Lower lobe of right lung (tissue), 2 donors: ENCODE results near the gene PRKAR2B. TPM values are rescaled to one million over a fixed set of nuclear protein-coding genes. Genes with fewer than 3 reads are reported as not detected.
"Not testable (repeated sequence)": the region's sequence is repeated elsewhere in the genome, so short reads cannot be mapped to it uniquely, and the experiment has no call there.

Experiments used
- ATAC-seq, 2 donors: fragments of 200-7000 bp; cut with Tn5 transposase; one replicate each; pipeline ENCODE4 v1.9.1; 2020 to 2022; ENCODE audit warnings: mild to moderate bottlenecking in 2 of 2, moderate library complexity in 2 of 2
- DNase-seq: peaks from one replicate; pipeline ENCODE4 v3.0.0-alpha.2; 2020
- H3K27ac ChIP-seq: fragments of 200-600 bp; one replicate; pipeline ENCODE4 v1.8.0; 2022
- H3K27me3 ChIP-seq: fragments of 200-600 bp; one replicate; pipeline ENCODE4 v1.8.0; 2022; ENCODE audit warnings: low read depth
- H3K36me3 ChIP-seq: fragments of 200-600 bp; one replicate; pipeline ENCODE4 v1.8.0; 2022; ENCODE audit warnings: mild to moderate bottlenecking
- H3K4me1 ChIP-seq: fragments of 200-600 bp; one replicate; pipeline ENCODE4 v1.8.0; 2022
- H3K4me3 ChIP-seq: fragments of 200-600 bp; one replicate; pipeline ENCODE4 v1.8.0; 2022; ENCODE audit warnings: mild to moderate bottlenecking
- H3K9me3 ChIP-seq: fragments of 200-600 bp; one replicate; pipeline ENCODE4 v1.8.0; 2022
- CTCF ChIP-seq: fragments of 200-600 bp; IDR thresholded peaks from one replicate; pipeline ENCODE4 v1.8.0; 2022; ENCODE audit warnings: antibody characterized with exemption, mild to moderate bottlenecking
- intact Hi-C: fragments of 100-400 bp; cut with DNase I; formaldehyde crosslinking; loops from one replicate; pipeline ENCODE4 v1.11.0; 2022
- total RNA-seq: library from RNA; stranded (reverse); fragmentation: NEBNext Ultra II Directional; extraction: Animal tissue kit (Norgen Biotek cat#: 25700); gene quantifications from one replicate; pipeline ENCODE4 v1.2.1, GENCODE V29; 2021
- donor health status: DM: no; HTN: yes; CAD: no; lungs with severe emphysema.

PRKAR2B gene
- total RNA-seq, 1 donor from 2014 or later, result 10.3 TPM

GRCh38 chr7:107049971-107050532 is 5.5 kb downstream of the PRKAR2B start:
- intact Hi-C loops, result no loop called here
- peaks cover 13% of the 10 kb centered on the region for H3K4me1 ChIP-seq
- H3K4me3 ChIP-seq, result no peak overlapping the region
- ATAC-seq (no peak), DNase-seq (no peak)
- TF ChIP-seq CTCF, result no peak
- H3K9me3 ChIP-seq, result no peaks in the 10 kb centered on the region
- H3K27me3 ChIP-seq, result peaks cover 5% of the 10 kb centered on the region
- no peak overlapping the region for H3K27ac ChIP-seq
- no peaks in the 10 kb centered on the region for H3K36me3 ChIP-seq

- intact Hi-C loops, result no loop called here
- ATAC-seq (no peak), DNase-seq (no peak)
- no peaks in the 10 kb centered on the region for H3K27me3 ChIP-seq
- H3K9me3 ChIP-seq, result no peaks in the 10 kb centered on the region
- H3K4me3 ChIP-seq, result no peak overlapping the region
- H3K27ac ChIP-seq, result no peak overlapping the region
- TF ChIP-seq CTCF, result no peak
- no peaks in the 10 kb centered on the region for H3K36me3 ChIP-seq
- no peaks in the 10 kb centered on the region for H3K4me1 ChIP-seq
These were observed 6.9 kb downstream of the PRKAR2B start for GRCh38 chr7:107051376-107051775.

- H3K27ac ChIP-seq, intact Hi-C loops, DNase-seq, H3K4me3 ChIP-seq, H3K27me3 ChIP-seq, H3K4me1 ChIP-seq, H3K36me3 ChIP-seq, H3K9me3 ChIP-seq, ATAC-seq: not testable (repeated sequence)
These were observed 10.5 kb downstream of the PRKAR2B start for GRCh38 chr7:107054965-107055364.

- intact Hi-C loops, DNase-seq, H3K27ac ChIP-seq, H3K36me3 ChIP-seq, H3K4me1 ChIP-seq, H3K4me3 ChIP-seq, H3K27me3 ChIP-seq, H3K9me3 ChIP-seq, ATAC-seq: not testable (repeated sequence)
These were observed 11.6 kb downstream of the PRKAR2B start for GRCh38 chr7:107056058-107056457.

GRCh38 chr7:107056728-107057473 is 12.4 kb downstream of the PRKAR2B start:
- no peaks in the 10 kb centered on the region for H3K4me1 ChIP-seq
- H3K4me3 ChIP-seq, result no peak overlapping the region
- intact Hi-C loops, result no loop called here
- ATAC-seq (no peak), DNase-seq (no peak)
- TF ChIP-seq CTCF, result no peak
- no peaks in the 10 kb centered on the region for H3K36me3 ChIP-seq
- H3K27me3 ChIP-seq, result no peaks in the 10 kb centered on the region
- no peaks in the 10 kb centered on the region for H3K9me3 ChIP-seq
- H3K27ac ChIP-seq, result no peak overlapping the region

GRCh38 chr7:107057474-107057833 is 12.9 kb downstream of the PRKAR2B start:
- no peak overlapping the region for H3K27ac ChIP-seq
- no peak for DNase-seq
- no peaks in the 10 kb centered on the region for H3K9me3 ChIP-seq
- no peaks in the 10 kb centered on the region for H3K4me1 ChIP-seq
- no peaks in the 10 kb centered on the region for H3K36me3 ChIP-seq
- intact Hi-C loops, result no loop called here
- H3K27me3 ChIP-seq, result no peaks in the 10 kb centered on the region
- ATAC-seq, result no peak
- no peak for TF ChIP-seq CTCF
- H3K4me3 ChIP-seq, result no peak overlapping the region
